ENCODE results near the gene GMNC.

GRCh38 chr3:190870127-190870526, 7.6 kb upstream of the GMNC start:
- no peak for TF ChIP-seq GATA2 (IDR thresholded peaks at IDR 0.05; ENCODE audit: low read depth, low read length)
- no peak for TF ChIP-seq GATA3 (IDR thresholded peaks at IDR 0.05; ENCODE audit: low read depth, low read length)
